Measurements from ENCODE around the gene MRPS14.

DNA sequence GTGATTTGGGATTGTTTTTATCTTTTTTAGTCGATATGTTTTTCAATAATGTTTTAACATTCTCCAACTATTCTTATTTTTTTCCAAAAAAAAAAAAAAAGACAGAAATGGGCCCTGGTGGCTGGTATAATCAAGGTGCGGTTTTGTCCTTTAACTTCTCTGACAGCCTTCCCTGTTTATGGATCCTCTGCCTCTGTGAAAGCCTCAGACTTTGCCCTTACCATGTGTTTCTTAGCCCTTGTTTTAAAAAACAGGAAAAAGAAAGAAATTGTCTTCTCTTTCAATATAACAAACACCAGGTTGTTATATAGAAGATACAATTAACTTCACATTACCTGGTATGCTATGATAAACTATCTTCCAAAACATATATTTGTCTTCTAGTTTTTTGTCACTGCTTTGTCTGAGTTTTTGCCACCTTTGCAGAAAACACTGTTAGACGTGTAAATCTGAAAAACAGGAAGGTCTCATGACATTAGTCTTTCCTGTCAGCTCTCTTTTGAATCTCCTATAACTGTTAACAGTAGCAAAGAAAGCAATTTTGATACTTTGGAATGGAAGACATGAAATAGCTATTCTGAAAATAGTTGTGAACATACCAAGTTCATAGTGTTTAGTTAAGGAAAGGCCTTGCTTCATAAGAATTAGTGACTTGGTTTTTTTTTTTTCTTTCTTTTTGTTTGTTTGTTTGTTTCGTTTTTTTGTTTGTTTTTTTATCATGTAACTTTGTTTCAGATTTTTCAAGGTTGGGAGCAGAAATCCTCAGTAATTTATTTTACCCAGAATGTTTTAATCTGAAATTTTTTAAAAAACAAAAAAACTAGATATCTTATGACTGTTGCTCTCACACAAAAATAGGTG is 55.1 kb downstream of the MRPS14 start:
- TF ChIP-seq ZNF41 (CRISPR knock-in tag; conservative IDR thresholded peaks at IDR 0.05) (no peak), CTCF (IDR thresholded peaks at IDR 0.05 in 2 of 3, conservative IDR thresholded peaks at IDR 0.05 in 1 of 3; ENCODE audit: insufficient read depth in 2 of 3, low read depth in 1 of 3, low read length in 3 of 3) (no peak), KAT8 (IDR thresholded peaks at IDR 0.05; ENCODE audit: low read depth) (no peak), SPI1 (IDR thresholded peaks at IDR 0.05; ENCODE audit: borderline replicate concordance, low read depth, low read length) (no peak), NFXL1 (CRISPR knock-in tag; IDR thresholded peaks at IDR 0.05) (no peak), EP300 (IDR thresholded peaks at IDR 0.05; ENCODE audit: low read length) (no peak), HDAC2 (IDR thresholded peaks at IDR 0.05) (no peak), ELF1 (tag; IDR thresholded peaks at IDR 0.05) (no peak), SMARCC2 (IDR thresholded peaks at IDR 0.05; ENCODE audit: low read depth) (no peak), ZNF12 (CRISPR knock-in tag; IDR thresholded peaks at IDR 0.05) (no peak), NFIC (IDR thresholded peaks at IDR 0.05) (no peak), HLTF (IDR thresholded peaks at IDR 0.05) (0 out of 2 replicates have a peak, but pooled peaks have one; percentile 45), BRD4 (IDR thresholded peaks at IDR 0.05) (no peak)
- TF ChIP-seq, protein P1, sequence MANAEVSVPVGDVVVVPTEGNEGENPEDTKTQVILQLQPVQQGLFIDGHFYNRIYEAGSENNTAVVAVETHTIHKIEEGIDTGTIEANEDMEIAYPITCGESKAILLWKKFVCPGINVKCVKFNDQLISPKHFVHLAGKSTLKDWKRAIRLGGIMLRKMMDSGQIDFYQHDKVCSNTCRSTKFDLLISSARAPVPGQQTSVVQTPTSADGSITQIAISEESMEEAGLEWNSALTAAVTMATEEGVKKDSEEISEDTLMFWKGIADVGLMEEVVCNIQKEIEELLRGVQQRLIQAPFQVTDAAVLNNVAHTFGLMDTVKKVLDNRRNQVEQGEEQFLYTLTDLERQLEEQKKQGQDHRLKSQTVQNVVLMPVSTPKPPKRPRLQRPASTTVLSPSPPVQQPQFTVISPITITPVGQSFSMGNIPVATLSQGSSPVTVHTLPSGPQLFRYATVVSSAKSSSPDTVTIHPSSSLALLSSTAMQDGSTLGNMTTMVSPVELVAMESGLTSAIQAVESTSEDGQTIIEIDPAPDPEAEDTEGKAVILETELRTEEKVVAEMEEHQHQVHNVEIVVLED (CRISPR knock-in tag; IDR thresholded peaks at IDR 0.05) = no peak

Data from K562 (cell line).